A204.1 (cell line): ENCODE data around the gene ARL6IP4.

Experiments
- FAIRE-seq: peaks from 2 replicates; lab custom pipeline; 2012; peaks lifted over from hg19 to GRCh38; lab: Jason Lieb, UNC

The ARL6IP4 gene

DNA sequence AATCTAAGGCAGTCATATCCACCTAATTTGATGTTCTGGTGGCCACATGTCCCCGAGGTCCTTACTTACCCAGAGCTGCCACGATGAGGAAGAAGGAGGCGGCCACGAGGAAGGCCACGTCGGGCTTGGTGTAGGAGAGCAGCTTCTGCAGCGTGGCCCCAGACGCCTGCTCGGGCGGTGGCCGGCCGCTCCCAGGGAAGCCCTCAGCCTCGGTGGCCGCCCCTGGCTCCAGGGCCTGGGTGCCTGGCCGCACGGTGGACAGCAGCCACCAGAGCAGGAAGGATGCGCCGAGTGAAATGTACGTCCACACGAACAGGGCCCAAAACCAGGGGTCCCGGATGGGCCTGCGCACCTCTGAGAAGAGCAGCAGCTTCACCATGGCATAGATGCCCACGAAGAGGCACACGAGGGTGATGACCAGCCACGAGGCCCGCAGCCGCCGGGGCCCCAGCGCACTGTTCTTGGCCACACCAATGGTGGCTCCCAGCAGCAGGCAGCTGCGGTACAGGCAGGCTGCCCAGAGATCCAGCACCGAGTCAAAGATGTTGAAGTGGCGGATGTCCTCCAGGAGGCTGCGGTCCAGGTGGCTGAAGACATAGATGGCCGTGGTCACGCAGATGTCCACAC lies 20.8 kb upstream of the ARL6IP4 start:
- no peak for FAIRE-seq

DNA sequence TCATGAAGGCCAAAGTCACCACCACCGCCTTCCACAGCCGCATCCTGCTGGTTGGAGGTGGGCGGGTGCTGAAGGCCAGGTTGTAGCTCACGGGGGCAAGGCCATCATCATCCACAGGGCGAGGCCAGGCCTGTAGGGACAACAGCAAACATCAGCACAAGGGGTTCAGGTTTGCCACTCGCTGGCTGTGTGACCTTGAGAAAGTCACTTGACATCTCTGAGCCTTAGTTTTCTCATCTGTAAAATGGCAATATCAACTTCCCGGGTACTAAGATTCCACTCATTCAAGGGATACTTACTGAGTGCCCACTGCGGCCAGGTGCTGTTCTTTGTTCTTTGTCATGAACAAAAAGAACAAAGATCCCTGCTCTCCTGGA lies 20.3 kb upstream of the ARL6IP4 start:
- no peak for FAIRE-seq

DNA sequence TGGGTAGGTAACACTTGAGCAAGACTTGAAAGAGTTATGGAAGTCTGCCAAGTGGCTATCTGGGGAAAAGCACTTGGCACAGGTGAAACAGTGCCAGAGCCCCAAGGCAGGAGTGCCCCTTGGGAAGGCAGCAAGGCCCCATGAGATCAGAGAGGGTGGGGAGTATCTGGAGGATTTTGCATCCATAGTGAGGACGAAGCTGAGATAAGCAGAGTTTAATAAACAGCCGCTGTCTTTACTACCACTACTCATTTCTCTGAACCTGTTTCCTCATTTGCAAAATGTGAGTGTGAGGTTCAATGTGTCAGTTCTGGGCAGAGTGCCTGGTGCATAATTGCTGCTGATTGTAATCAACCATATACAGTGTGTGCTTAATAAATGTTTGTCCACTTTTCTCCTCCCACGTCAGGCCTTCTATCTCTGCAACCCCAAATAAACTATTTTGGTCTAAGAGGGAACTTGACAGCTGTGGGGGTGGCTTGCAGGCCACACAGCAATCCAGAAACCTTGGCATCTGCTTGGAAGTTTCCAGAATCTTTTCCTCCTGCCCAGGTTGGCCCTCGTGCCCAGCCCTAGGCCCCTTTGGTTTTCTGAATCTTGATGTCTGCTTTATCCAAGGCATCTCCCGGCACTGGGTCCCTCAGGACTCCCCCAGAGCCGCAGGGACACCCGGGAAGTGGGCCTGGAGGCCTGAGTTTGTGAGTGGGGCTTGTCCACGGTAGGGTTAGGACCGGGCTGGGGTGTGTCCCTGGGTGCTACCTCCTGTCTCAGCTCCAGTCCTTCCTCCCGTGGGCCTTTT lies 18.8 kb upstream of the ARL6IP4 start:
- FAIRE-seq, result no peak

DNA sequence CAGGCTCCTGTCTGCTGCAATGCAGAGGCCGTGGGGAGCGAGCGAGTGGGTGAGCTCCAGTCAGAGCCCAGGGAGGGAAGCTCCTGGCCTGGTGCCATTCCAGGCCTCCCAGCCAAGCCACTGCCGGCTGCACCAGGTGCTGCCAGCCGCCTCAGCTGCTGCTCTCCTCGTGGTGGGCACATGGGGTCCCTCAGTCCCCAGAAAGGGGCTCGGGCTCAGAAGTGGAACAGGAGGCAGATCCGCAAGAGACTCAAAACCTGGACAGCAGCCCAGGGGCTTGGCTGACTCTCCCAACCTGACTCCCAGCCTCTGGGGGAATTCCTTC lies 16.6 kb upstream of the ARL6IP4 start:
- FAIRE-seq, result no peak

DNA sequence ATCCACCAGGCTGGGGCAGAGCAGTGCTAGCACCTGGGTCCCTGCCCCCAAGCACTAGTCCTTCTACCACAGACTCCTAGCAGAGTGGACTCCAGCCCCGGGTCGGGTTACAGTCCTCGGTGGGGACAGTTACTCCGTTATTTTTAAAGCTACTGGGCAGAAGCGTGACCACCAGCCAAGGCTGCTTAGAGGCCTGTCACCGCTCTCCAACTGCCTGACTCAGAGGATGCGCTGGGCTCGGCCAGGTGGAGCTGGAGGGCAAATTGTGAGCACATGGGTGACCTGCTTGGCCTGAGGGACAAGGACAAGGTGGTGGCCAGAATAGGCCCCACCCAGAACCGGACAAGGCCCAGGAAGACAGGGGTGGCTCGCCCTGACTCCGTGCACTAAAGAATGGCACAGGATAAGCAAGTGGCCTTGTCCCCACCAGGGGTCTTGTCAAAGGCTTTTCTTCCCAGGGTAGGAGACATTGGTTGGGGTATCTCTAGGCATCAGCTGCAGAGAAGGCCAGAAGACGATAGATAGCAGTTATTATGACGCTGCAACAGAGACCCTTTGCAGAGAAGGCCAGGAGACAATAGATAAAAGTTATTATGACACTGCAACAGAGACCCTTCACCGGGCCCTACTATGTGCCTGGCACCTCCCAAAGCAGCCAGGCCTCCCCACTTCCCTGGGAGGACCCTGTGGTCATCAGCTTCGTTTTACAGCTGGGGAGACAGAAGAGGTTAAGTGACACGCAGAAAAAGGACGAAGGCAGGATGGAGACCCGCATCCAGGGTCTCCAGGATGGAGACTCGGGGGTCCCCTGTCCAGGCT lies 15.8 kb upstream of the ARL6IP4 start:
- FAIRE-seq, result no peak

DNA sequence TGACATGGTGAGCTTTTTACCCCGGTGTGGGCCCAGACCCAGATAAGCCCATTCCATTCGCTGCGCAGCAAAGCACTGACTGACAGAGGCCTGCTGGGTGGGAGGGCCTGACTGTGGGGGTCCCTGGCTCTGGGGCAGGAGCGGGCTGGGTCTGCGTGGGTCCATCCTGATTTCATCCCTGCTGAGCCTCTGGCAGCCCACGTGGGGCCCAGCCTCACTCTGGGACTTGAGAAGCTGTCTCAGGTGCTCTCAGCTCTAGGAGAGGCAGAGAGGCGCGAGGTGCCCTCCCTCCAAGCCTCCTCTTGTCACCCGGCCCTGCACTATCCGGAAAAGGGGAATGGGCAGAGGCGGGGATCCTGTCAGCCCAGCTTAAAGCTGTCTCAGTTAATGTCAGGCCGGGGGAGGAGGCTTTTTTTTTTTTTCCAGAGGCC lies 15.1 kb upstream of the ARL6IP4 start:
- no peak for FAIRE-seq

DNA sequence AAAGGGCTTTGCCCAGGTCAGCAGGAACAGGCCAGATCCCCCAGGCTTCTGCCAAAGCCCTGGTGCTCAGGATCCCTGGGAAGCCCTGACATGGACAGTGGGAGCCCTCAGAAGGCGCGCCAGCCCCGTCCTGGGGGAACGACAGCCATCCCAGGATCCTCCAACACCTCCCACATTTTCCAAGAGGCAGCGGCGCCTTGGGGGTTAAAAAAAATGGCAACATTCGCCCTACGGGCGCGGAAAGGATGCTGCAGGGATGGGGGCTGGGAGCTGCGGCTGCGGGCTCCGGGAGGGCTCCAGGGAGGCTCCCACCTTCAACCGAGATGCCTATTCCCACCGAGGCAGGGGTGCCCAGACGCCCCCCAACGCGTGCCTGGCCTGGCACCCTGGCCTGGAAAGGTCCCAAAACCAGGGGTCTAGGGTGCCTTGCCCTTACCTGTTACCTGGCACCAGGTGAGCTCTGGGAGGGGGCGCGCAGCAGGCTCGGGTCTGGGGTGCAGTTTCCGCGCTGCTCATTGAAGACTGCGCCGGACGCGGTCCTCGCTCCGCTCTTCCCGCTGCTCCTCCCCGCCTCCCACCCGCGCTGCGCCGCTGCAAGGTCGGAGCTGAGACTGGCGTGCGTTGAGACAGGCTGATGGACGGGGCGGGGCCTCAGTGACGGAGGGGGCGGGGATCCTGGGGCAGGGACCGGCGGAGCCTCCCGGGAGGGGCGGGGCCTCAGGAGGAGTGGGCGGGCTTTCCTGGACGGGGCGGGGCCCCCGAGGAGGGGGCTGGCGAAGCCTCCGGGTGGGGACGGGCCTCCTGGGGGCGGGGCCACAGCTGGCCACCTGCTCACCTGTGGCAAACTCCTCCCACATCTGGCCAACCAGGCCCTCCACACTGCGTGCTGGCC lies 14.4 kb upstream of the ARL6IP4 start, which contains the start of gene ABCB9:
Gene ABCB9, minus strand, starts transcription at position 613 of the 892 bp plus-strand sequence. CDS start 6,228 bp downstream, outside the sequence.
- FAIRE-seq, result no peak

DNA sequence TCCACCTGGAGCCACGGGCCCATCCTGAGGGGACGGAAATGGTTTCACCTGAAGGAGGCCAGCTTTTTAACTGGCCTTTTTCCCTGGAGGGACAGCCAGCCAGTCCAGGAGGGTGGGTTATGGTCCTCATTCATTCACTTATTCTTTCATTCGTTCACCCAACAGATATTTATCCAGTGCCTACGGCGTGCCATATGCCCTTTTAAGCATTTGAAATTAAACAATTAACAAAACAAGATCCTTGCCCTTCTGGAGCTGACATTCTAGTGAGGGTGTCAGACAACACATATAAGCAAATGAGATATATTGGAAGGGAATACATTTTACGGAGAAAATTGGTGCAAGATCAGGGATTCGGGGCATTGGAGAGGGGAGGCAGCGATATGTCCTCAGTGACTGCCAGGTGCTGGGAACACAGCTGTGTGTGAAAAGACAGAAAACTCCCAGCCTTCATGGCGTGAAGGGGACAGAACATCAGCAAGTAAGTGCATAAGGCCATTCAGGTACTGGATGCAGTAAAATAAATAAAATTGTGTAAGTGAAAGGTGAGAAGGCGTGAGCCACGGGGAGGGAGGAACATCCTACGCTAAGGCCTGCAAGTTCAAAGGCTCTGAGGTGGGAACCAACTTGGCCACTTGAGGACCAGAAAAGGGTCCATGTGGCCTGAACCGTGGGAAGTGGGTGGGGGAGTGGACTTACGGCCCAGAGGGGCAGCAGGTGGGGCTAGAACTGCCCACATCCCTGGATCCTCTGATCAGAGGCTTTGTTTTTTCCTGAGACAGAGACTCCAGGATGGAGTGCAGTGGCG lies 13.5 kb upstream of the ARL6IP4 start:
- no peak for FAIRE-seq

DNA sequence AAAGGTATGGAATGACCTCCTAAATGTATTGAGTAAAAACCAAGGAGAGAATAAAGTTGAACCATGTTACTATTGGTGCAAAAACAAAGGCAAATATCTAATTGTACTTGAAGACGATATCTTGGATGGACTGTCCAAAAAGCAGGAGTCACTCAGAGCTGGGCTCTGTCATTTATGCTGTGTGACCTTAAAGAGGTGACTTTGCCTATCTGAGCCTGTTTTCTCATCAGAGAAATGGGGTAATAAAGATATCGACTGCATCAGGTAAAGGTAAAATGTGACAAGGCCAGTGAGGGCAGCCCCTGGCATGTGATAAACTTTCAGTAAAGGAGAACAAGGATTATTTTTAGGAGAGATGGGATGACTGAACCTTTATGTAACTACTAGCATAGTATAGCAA lies 12.4 kb upstream of the ARL6IP4 start:
- no peak for FAIRE-seq

DNA sequence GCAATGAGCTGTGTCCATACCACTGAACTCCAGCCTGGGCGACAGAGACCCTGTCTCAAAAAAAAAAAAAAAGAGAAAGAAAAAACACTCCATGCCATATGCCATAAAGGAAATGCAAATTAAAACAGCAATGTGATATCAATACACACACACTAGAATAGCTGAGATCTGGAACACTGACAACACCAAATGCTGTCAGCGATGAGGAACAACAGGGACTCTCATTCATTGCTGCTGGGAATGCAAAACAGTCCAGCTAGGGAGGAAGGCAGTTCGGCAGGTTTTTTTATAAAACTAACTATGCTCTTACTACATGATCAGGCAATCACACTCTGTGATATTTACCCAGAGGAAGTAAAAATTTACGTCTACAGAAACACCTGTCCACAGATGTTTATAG lies 10.8 kb upstream of the ARL6IP4 start:
- no peak for FAIRE-seq

DNA sequence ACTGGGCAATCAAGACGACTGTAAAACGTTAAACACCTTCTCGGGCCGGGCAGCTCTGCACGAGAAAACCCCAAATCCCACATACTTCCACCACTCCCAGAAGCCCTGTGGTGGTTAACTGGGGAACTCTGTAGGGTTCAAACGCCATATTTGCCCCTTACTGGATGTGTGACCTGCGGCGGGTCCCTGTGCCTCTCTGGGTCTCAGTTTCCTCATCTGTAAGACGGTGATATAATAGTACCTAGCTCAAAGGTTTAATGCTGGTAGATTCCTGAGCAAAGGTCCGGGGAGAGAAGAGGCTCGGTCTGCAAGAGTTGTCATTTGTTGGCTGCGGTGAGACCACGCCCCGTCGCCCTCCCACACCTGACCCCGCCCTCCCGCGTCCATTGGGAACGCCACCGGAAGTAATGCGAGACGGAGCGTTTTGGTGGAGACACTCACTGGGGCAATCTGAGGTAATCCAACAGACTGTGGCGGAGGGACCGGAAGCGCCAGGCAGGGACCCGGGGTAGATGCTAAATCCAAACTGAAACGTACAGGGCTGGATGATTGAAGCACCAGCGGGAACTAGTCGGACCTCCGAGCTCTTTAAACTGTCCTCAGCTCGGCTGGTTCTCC lies 6.1 kb upstream of the ARL6IP4 start:
- peak; percentile 90 for FAIRE-seq

DNA sequence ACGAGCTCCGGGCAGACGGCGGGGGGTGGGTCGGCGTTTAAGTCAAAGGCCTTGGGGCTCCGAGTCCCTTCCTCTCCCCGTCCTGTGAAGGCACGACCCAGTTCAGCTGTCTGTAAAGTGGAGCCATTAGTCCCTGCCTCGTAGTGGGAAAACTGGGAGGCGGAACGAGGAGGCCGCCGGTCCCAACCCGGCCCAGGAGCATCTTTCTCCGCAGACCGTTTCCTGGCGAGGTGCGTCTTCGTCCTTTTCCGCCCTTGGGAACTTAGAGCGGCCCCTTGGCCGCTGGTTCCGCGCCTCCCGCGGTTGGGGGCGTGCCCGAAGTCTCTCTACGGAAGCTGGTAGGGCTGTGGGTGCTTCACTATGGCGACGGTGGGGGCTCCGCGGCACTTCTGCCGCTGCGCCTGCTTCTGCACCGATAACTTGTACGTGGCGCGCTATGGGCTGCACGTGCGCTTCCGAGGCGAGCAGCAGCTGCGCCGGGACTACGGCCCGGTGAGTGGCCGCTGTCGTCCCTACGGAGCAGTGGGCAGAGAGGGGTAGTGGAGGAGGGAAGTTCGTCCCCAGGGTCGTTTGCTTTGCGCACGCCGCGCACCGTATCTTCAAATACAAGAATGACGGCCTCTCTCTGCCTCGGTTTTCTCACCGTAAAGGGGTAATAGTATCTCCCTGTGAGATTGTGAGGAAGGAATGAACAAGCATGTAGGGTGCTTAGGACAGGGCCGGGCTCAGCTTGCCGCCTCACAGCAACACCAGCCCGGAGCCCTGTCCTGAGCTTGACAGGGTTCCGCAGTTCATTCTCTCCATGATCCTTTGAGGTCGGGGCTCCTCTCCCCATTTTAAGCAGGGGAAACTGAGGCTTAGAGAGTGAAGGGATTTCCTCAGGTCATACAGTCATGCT lies 5.3 kb upstream of the ARL6IP4 start, which contains the start of gene OGFOD2:
Gene OGFOD2, plus strand, starts transcription at position 353 of the 898 bp plus-strand sequence. Its CDS starts 8 bp downstream, at position 361.
- FAIRE-seq, result no peak

DNA sequence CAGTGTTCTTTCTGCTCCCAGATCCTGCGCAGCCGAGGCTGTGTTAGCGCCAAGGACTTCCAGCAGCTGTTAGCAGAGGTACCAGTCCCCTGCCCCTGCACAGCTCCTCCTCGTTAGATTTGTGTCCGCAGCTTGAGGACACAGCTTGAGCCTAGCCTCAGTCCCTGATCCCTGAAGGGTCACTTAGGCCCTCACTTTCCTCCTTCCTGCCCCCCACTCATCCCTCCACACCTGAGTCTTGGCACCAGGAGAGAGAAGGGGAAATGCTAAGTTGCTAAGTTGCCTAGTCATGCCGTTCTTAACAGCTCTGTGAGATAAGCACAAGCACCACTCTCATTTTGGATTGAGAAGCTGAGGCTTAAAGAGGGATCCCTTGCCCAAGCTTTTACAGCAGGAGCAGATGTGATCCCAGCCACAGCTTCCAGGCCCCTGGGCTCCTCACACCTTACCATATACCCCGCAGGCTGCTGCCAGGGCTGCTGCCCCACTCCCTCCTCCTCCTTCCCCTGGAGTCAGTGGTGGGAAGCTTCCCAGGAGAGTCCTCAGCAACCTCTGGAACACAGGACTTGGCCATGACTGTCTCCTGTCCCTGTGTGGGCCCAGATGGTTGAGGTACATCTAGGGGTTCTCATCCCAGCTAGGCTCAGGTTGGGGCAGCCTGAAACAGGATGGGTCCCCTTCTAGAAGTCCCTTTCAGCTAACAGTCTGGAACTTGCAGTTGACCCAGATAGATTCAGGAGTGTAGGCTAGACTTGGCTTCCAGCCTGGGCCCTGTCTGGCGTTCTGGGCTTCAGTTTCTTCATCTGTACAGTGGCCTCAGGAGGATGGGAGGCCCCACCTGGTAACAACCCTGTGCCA lies 4.5 kb upstream of the ARL6IP4 start:
- no peak for FAIRE-seq

DNA sequence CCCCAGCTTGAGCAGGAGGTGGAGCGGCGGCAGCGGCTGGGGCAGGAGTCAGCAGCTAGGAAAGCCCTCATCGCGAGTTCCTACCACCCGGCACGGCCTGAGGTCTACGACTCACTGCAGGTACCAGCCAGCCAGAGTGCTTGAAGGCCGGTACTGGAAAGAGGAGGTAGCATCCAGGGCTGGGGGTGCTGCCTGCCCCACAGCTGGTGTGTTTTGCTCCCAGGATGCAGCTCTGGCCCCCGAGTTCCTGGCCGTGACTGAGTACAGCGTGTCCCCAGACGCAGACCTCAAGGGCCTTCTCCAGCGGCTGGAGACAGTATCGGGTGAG lies 3.9 kb upstream of the ARL6IP4 start:
- FAIRE-seq, result no peak

DNA sequence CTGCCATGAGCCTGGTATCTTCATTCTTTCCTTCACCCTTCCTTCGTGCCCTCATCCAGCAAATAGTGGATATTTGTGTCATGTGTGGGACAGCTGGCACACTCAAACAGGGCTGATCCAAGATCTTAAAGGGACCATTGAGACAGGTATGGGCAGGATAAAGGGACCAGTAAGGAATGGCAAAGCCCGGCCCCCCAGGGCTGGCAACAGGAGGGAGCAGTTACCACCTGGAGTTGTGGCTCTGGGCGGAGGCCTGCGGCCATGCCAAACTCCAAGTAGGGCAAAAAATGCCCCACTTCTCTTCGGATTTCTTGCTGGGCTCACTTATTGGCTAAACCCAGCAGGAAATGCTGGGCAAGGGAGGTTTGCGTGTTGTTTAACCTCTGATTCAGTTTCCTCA lies 3.3 kb upstream of the ARL6IP4 start:
- no peak for FAIRE-seq

DNA sequence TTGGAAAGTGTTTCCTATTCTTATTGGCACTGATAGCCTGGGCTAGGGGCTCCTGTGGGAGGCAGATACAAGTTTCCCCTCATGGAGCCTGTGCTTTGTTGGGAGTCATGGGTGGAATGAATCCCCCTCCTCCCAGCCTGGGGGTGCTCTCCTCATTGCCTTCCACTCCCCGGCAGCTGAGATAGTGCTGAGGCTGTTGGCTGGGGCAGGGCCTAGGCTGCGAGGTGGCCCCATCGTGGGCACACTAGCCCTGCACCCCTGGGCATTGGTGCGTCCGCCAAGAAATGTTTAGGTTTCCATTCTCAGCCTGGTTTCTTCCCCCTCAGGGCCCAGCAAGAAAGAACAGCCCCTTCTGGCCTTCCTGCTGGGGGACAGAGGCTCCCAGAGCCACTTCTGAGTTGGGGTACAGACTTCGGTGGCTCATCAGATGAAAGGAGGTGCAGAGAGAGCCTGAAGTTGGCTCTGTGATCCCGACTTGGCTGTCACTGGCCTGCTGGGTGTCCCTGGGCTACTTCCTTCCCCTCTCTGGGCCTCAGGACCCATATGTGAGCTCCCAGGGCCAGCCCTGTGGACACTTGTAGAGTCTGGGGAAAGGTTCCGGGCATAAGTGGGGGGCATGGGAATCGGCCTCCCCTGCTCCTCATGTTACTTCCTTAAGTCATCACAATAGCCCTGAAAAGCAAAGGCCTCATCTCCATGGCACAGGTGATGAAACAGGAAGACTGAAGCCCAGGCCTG lies 2.7 kb upstream of the ARL6IP4 start:
- no peak for FAIRE-seq

DNA sequence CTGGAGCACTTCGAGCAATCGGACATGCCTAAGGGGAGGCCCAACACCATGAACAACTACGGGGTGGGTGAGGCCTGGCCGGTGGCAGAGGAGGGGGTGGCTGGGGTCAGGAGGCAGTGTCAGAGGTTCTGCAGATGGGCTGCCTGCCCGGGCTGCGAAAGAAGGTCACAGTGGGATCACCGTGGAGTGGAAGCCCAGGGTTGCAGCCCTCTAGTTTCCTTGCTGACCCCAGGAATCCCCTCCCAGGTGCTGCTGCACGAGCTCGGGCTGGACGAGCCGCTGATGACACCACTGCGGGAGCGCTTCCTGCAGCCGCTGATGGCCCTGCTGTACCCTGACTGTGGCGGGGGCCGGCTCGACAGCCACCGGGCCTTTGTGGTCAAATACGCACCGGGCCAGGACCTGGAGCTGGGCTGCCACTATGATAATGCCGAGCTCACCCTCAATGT lies 1.9 kb upstream of the ARL6IP4 start:
- FAIRE-seq, result no peak
